HG02852 (cell line): ENCODE data around the gene OPTC.

Experiments
- ATAC-seq: cut with Tn5 transposase; IDR thresholded peaks from one replicate; pipeline ENCODE4 v1.9.1; 2021; ENCODE audit warnings: mild to moderate bottlenecking, moderate library complexity; ENCODE audit not compliant: unreplicated experiment

The OPTC gene

GRCh38 chr1:203490607-203491006, 3.3 kb upstream of the OPTC start:
- no peak for ATAC-seq

GRCh38 chr1:203491664-203492063, 2.3 kb upstream of the OPTC start:
- no peak for ATAC-seq

- no peak for ATAC-seq
These were observed 1.7 kb upstream of the OPTC start for GRCh38 chr1:203492082-203492747.

- no peak for ATAC-seq
These were observed 1.2 kb upstream of the OPTC start for GRCh38 chr1:203492748-203493130.

GRCh38 chr1:203495845-203496244, 1.9 kb downstream of the OPTC start:
- ATAC-seq, result no peak

- no peak for ATAC-seq
These were observed 3.4 kb downstream of the OPTC start for GRCh38 chr1:203497269-203497777.

GRCh38 chr1:203499643-203500278, 5.8 kb downstream of the OPTC start:
- ATAC-seq, result no peak

- ATAC-seq, result no peak
These were observed 6.3 kb downstream of the OPTC start for GRCh38 chr1:203500279-203500678.

- ATAC-seq, result no peak
These were observed 9.9 kb downstream of the OPTC start for GRCh38 chr1:203503836-203504235.

- no peak for ATAC-seq
These were observed 10.7 kb downstream of the OPTC start for GRCh38 chr1:203504400-203505250.

GRCh38 chr1:203505526-203506204, 11.7 kb downstream of the OPTC start:
- ATAC-seq, result no peak

- no peak for ATAC-seq
These were observed 13.1 kb downstream of the OPTC start for GRCh38 chr1:203506858-203507626.

GRCh38 chr1:203507759-203508158, 13.8 kb downstream of the OPTC start:
- ATAC-seq, result no peak

- no peak for ATAC-seq
These were observed 14.6 kb downstream of the OPTC start for GRCh38 chr1:203508463-203509073.

GRCh38 chr1:203509135-203509534, 15.2 kb downstream of the OPTC start:
- no peak for ATAC-seq

- no peak for ATAC-seq
These were observed 17.6 kb downstream of the OPTC start for GRCh38 chr1:203511513-203511912.

GRCh38 chr1:203511930-203512329, 18.0 kb downstream of the OPTC start:
- no peak for ATAC-seq

- no peak for ATAC-seq
These were observed 18.5 kb downstream of the OPTC start for GRCh38 chr1:203512517-203512847.

- ATAC-seq, result no peak
These were observed 19.1 kb downstream of the OPTC start for GRCh38 chr1:203512848-203513584.
